Sigmoid colon (tissue), 4 donors: ENCODE measurements around the gene ZRANB3.

Experiments used
- CTCF ChIP-seq, 4 experiments: fragments of 450-650 bp in 3 of 4; fragments of 200-600 bp in 1 of 4; IDR thresholded peaks; one replicate each; pipeline ENCODE4 v1.5.1; 2016 to 2019; ENCODE audit warnings: antibody characterized with exemption in 4 of 4, mild to moderate bottlenecking in 3 of 4, moderate library complexity in 2 of 4
- EP300 ChIP-seq, 4 donors: sonication (generic); formaldehyde crosslinking; IDR thresholded peaks; one replicate each; pipeline ENCODE4 v1.6.1; 2017; ENCODE audit warnings: antibody characterized with exemption in 4 of 4
- POLR2A ChIP-seq, 2 donors: fragments of 450-650 bp; IDR thresholded peaks; one replicate each; pipeline ENCODE4 v1.6.1; 2016; ENCODE audit warnings: antibody characterized with exemption in 2 of 2, mild to moderate bottlenecking in 2 of 2, moderate library complexity in 2 of 2

DNA sequence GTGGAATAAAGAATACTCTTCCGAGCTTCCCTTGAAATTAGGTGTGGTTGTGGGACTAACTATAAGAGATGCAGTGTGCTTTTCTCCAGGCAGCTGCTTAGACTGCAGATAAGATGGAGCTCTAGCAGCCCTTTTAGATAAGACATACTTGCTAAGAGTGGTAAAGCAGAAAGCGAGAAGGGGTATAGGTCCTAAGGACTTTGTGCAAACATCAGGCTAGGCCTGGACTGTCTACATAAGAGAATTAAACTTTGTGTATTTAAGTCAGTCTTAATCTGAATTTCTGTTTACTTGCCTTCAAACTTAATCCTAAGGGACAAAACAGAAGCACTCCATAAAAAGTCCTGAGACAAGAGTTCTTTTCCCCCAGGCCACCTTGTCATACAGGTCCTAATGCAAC lies 260.0 kb downstream of the ZRANB3 start:
- TF ChIP-seq CTCF (IDR thresholded peaks at IDR 0.05) (no peak), EP300 (IDR thresholded peaks at IDR 0.05) (no peak), POLR2A (IDR thresholded peaks at IDR 0.05) (no peak)
